T-helper 1 cell treated with Interleukin-12 subunit alpha and Interleukin-12 subunit beta and Interleukin-4 antibody, amounts not matched to agents 30 μg/mL and 1 μg/mL, for 36 hours (primary cell): ENCODE results near the gene TBL3.
"Not testable (repeated sequence)": the region's sequence is repeated elsewhere in the genome, so short reads cannot be mapped to it uniquely, and the experiment has no call there.

Experiments used
- H3K27ac Mint-ChIP-seq: one replicate; pipeline ENCODE4 v1.8.0; 2021; ENCODE audit warnings: mild to moderate bottlenecking, mixed read lengths
- H3K27me3 Mint-ChIP-seq: one replicate; pipeline ENCODE4 v1.8.0; 2021; ENCODE audit warnings: low read depth, mixed read lengths
- H3K36me3 Mint-ChIP-seq: one replicate; pipeline ENCODE4 v1.8.0; 2021; ENCODE audit warnings: low read depth, mixed read lengths
- H3K4me1 Mint-ChIP-seq: one replicate; pipeline ENCODE4 v1.8.0; 2021; ENCODE audit warnings: low read depth, mixed read lengths
- H3K4me3 Mint-ChIP-seq: one replicate; pipeline ENCODE4 v1.8.0; 2021; ENCODE audit warnings: mild to moderate bottlenecking, moderate library complexity, mixed read lengths
- H3K9me3 Mint-ChIP-seq: one replicate; pipeline ENCODE4 v1.8.0; 2021; ENCODE audit warnings: mixed read lengths

TBL3 gene

GRCh38 chr16:2003827-2004641, 32.2 kb downstream of the TBL3 start:
- no peaks in the 10 kb centered on the region for H3K27me3 Mint-ChIP-seq
- H3K36me3 Mint-ChIP-seq, result peaks cover 15% of the 10 kb centered on the region
- peaks cover 22% of the 10 kb centered on the region for H3K4me1 Mint-ChIP-seq
- H3K4me3 Mint-ChIP-seq, result no peak overlapping the region
- no peak overlapping the region for H3K27ac Mint-ChIP-seq
- H3K9me3 Mint-ChIP-seq, result no peaks in the 10 kb centered on the region

GRCh38 chr16:2004795-2005517, 33.1 kb downstream of the TBL3 start:
- Mint-ChIP-seq H3K9me3 (no peaks in the 10 kb centered on the region), H3K27me3 (no peaks in the 10 kb centered on the region), H3K4me1 (peaks cover 22% of the 10 kb centered on the region), H3K36me3 (peaks cover 15% of the 10 kb centered on the region), H3K27ac (no peak overlapping the region), H3K4me3 (no peak overlapping the region)

GRCh38 chr16:2005646-2006045, 33.8 kb downstream of the TBL3 start:
- H3K36me3 Mint-ChIP-seq, result peaks cover 17% of the 10 kb centered on the region
- no peak overlapping the region for H3K27ac Mint-ChIP-seq
- H3K4me3 Mint-ChIP-seq, result no peak overlapping the region
- H3K27me3 Mint-ChIP-seq, result no peaks in the 10 kb centered on the region
- peaks cover 26% of the 10 kb centered on the region for H3K4me1 Mint-ChIP-seq
- no peaks in the 10 kb centered on the region for H3K9me3 Mint-ChIP-seq

- H3K27me3 Mint-ChIP-seq, result no peaks in the 10 kb centered on the region
- peaks cover 14% of the 10 kb centered on the region for H3K36me3 Mint-ChIP-seq
- H3K4me3 Mint-ChIP-seq, result no peak overlapping the region
- H3K4me1 Mint-ChIP-seq, result peaks cover 26% of the 10 kb centered on the region
- no peak overlapping the region for H3K27ac Mint-ChIP-seq
- no peaks in the 10 kb centered on the region for H3K9me3 Mint-ChIP-seq
Observed at GRCh38 chr16:2006317-2006716, 34.5 kb downstream of the TBL3 start.

- Mint-ChIP-seq H3K4me3 (peak overlapping the region; percentile 84), H3K27me3 (no peaks in the 10 kb centered on the region), H3K4me1 (peaks cover 26% of the 10 kb centered on the region), H3K27ac (peak overlapping the region; percentile 83), H3K36me3 (peaks cover 14% of the 10 kb centered on the region), H3K9me3 (no peaks in the 10 kb centered on the region)
Observed at GRCh38 chr16:2007081-2007836, 35.4 kb downstream of the TBL3 start.

- Mint-ChIP-seq H3K4me3 (peak overlapping the region; percentile 84), H3K27ac (peak overlapping the region; percentile 83), H3K27me3 (no peaks in the 10 kb centered on the region), H3K4me1 (peaks cover 26% of the 10 kb centered on the region), H3K9me3 (no peaks in the 10 kb centered on the region), H3K36me3 (peaks cover 11% of the 10 kb centered on the region)
Observed at GRCh38 chr16:2008009-2008526, 36.2 kb downstream of the TBL3 start.

GRCh38 chr16:2008631-2009163, 36.8 kb downstream of the TBL3 start:
- Mint-ChIP-seq H3K36me3 (peaks cover 11% of the 10 kb centered on the region), H3K4me1 (peaks cover 26% of the 10 kb centered on the region), H3K27me3 (no peaks in the 10 kb centered on the region), H3K27ac (peak overlapping the region; percentile 83), H3K4me3 (peak overlapping the region; percentile 84), H3K9me3 (no peaks in the 10 kb centered on the region)

GRCh38 chr16:2009164-2009711, 37.4 kb downstream of the TBL3 start:
- Mint-ChIP-seq H3K4me1 (peaks cover 26% of the 10 kb centered on the region), H3K9me3 (no peaks in the 10 kb centered on the region), H3K36me3 (peaks cover 11% of the 10 kb centered on the region), H3K4me3 (peak overlapping the region; percentile 84), H3K27ac (peak overlapping the region; percentile 83), H3K27me3 (no peaks in the 10 kb centered on the region)

- peaks cover 11% of the 10 kb centered on the region for H3K36me3 Mint-ChIP-seq
- peak within 1 kb of the TSS; percentile 95 for H3K27ac Mint-ChIP-seq
- H3K4me3 Mint-ChIP-seq, result peak within 1 kb of the TSS; percentile 91
- peaks cover 26% of the 10 kb centered on the region for H3K4me1 Mint-ChIP-seq
- no peaks in the 10 kb centered on the region for H3K9me3 Mint-ChIP-seq
- no peaks in the 10 kb centered on the region for H3K27me3 Mint-ChIP-seq
Observed at GRCh38 chr16:2009791-2010510, 38.1 kb downstream of the TBL3 start, which contains the start of gene ZNF598. TSS of gene ZNF598 (minus strand) at chr16:2009821.

GRCh38 chr16:2011726-2012125, 39.9 kb downstream of the TBL3 start:
- Mint-ChIP-seq H3K4me1 (peaks cover 22% of the 10 kb centered on the region), H3K36me3 (peaks cover 11% of the 10 kb centered on the region)
- H3K27me3 Mint-ChIP-seq, H3K9me3 Mint-ChIP-seq, H3K4me3 Mint-ChIP-seq, H3K27ac Mint-ChIP-seq: not testable (repeated sequence)

- Mint-ChIP-seq H3K4me3 (no peak overlapping the region), H3K9me3 (no peaks in the 10 kb centered on the region), H3K27me3 (peaks cover 5% of the 10 kb centered on the region), H3K4me1 (peaks cover 8% of the 10 kb centered on the region), H3K27ac (no peak overlapping the region), H3K36me3 (peaks cover 5% of the 10 kb centered on the region)
Observed at GRCh38 chr16:2013527-2013926, 41.7 kb downstream of the TBL3 start.

- Mint-ChIP-seq H3K27me3 (peaks cover 12% of the 10 kb centered on the region), H3K4me1 (peaks cover under 1% of the 10 kb centered on the region), H3K27ac (no peak overlapping the region), H3K4me3 (no peak overlapping the region), H3K36me3 (no peaks in the 10 kb centered on the region), H3K9me3 (no peaks in the 10 kb centered on the region)
Observed at GRCh38 chr16:2015117-2015946, 43.5 kb downstream of the TBL3 start.

- Mint-ChIP-seq H3K27ac (no peak overlapping the region), H3K9me3 (no peaks in the 10 kb centered on the region), H3K4me1 (no peaks in the 10 kb centered on the region), H3K4me3 (no peak overlapping the region), H3K27me3 (peaks cover 18% of the 10 kb centered on the region), H3K36me3 (no peaks in the 10 kb centered on the region)
Observed at GRCh38 chr16:2015947-2016208, 44.0 kb downstream of the TBL3 start.
